ENCODE data around the gene PIGBOS1.

Gene PIGBOS1, protein sequence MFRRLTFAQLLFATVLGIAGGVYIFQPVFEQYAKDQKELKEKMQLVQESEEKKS

DNA sequence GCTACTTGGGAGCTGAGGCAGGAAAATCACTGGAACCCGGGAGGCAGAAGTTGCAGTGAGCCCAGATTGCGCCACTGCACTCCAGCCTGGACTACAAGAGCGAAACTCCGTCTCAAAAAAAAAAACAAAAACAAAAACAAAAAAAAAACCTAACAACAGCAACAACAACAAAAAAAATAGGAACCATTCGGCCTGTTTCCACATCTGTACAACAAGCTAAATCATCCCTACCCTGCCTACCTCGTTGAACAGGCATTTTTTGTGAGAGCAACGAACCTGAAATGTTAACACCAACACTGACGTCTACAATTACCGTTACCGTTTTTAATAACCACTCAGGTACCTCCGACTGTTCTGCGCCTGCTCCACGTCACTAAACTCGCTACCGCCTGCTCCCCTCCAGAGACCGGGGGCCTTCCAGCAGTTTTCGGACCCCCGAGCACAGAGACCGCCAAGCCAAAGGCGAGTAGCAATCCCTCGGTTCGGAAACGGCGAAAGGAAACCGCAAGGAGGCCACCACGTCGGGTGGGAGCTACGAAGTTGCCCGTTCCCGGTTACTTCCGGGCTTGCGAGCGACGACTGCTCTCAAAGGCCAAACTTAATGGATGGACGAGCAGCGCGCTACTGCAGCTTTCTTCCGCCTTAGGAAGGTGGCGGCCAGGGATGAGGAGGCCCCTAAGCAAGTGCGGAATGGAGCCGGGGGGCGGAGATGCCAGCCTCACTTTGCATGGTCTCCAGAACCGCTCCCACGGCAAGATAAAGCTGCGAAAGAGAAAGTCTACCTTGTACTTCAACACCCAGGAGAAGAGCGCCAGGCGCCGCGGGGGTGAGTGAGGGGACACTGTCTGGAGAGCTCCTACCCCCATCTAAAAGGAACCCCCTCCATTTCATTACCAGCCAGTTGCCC lies at the start of gene PIGBOS1, which contains the start of gene PIGB:
Gene PIGBOS1 (minus strand): TSS at position 536 of the 907 bp plus-strand sequence. CDS start 1,331 bp downstream, outside the sequence.
Gene PIGB (plus strand): TSS at position 635 of the 907 bp plus-strand sequence. CDS start 29 bp downstream, at position 664.
- Histone ChIP-seq H3K27me3 (ENCODE audit: insufficient read depth, low read depth, severe bottlenecking) (no peaks in the 10 kb centered on the region), H3K36me3 (peaks cover 5% of the 10 kb centered on the region; the same call in 1 of the 2 replicates), H3K9me3 (ENCODE audit: severe bottlenecking) (no peaks in the 10 kb centered on the region), H3K27ac (peak within 1 kb of the TSS; percentile 90), H3K4me3 (ENCODE audit: low read depth, low read length) (peak within 1 kb of the TSS; percentile 67)
- TF ChIP-seq, protein P1, sequence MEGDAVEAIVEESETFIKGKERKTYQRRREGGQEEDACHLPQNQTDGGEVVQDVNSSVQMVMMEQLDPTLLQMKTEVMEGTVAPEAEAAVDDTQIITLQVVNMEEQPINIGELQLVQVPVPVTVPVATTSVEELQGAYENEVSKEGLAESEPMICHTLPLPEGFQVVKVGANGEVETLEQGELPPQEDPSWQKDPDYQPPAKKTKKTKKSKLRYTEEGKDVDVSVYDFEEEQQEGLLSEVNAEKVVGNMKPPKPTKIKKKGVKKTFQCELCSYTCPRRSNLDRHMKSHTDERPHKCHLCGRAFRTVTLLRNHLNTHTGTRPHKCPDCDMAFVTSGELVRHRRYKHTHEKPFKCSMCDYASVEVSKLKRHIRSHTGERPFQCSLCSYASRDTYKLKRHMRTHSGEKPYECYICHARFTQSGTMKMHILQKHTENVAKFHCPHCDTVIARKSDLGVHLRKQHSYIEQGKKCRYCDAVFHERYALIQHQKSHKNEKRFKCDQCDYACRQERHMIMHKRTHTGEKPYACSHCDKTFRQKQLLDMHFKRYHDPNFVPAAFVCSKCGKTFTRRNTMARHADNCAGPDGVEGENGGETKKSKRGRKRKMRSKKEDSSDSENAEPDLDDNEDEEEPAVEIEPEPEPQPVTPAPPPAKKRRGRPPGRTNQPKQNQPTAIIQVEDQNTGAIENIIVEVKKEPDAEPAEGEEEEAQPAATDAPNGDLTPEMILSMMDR (IDR thresholded peaks at IDR 0.05; ENCODE audit: low read depth, low read length): 0 out of 2 replicates have a peak, but pooled peaks have one; percentile 19
- DNase-seq: peak; percentile 87

DNA sequence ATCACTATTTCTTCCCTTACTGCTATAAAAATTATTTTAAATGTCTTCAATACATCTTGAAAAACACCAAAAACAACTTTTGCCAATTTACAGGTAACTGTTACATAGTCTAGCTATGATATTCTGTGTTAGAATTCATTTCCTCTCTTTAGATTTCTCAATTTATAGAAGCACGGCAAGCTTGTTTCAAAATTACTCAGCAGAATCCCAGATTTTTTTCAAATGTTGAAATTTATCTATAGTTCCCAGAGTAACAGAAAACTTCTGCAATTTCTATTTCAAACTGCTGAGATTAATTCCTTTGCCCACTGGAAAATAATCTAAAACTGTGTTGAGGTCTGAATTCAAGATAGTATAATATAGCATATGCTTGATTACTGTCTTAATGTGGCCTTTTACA lies 48.1 kb upstream of the PIGBOS1 start:
- peaks cover 6% of the 10 kb centered on the region for H3K36me3 ChIP-seq
- H3K27me3 ChIP-seq (ENCODE audit: insufficient read depth, low read depth, severe bottlenecking): no peaks in the 10 kb centered on the region
- no peak overlapping the region for H3K27ac ChIP-seq
- no peak for DNase-seq
- TF ChIP-seq, protein P1 (IDR thresholded peaks at IDR 0.05; ENCODE audit: low read depth, low read length): no peak
- H3K4me3 ChIP-seq (ENCODE audit: low read depth, low read length): no peak overlapping the region
- H3K9me3 ChIP-seq (ENCODE audit: severe bottlenecking): no peaks in the 10 kb centered on the region

DNA sequence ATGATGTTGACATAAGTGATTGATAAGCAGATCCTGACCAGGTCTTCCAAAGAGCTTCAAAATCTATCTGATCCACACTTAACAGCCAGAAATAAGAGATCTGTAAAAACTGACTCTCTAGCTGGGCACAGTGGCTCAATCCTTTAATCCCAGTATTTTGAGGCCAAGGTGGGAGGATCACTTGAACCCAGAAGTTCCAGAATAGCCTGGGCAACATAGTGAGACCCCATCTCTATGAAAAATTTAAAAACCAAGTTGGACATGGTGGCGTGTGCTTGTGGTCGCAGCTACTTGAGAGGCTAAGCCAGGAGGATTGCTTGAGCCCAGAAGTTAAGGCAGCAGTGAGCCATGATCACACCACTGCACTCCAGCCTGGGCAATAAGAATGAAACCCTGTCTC lies 43.7 kb upstream of the PIGBOS1 start:
- Histone ChIP-seq H3K4me3 (ENCODE audit: low read depth, low read length) (no peak overlapping the region), H3K27ac (no peak overlapping the region), H3K27me3 (ENCODE audit: insufficient read depth, low read depth, severe bottlenecking) (no peaks in the 10 kb centered on the region), H3K36me3 (no peaks in the 10 kb centered on the region), H3K9me3 (ENCODE audit: severe bottlenecking) (no peaks in the 10 kb centered on the region)
- DNase-seq: no peak
- TF ChIP-seq, protein P1 (IDR thresholded peaks at IDR 0.05; ENCODE audit: low read depth, low read length): no peak

DNA sequence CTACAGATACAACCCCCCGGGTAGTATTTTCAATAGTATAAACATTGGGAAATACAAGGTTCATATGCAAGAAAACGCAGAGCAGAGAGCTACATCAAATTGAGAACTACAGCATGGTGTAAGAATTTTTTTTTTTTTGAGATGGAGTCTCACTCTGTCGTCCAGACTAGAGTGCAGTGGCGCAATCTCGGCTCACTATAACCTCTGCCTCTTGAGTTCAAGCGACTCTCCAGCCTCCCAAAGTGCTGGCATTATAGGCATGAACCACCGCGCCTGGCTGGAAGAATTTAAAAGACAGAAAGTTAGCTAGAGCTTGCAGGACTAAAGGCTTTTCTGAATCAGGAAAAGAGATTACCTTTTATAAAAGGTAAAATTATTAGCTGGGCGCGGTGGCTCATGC lies 42.1 kb upstream of the PIGBOS1 start:
- TF ChIP-seq, protein P1 (IDR thresholded peaks at IDR 0.05; ENCODE audit: low read depth, low read length): no peak
- Histone ChIP-seq H3K9me3 (ENCODE audit: severe bottlenecking) (no peaks in the 10 kb centered on the region), H3K4me3 (ENCODE audit: low read depth, low read length) (no peak overlapping the region), H3K36me3 (no peaks in the 10 kb centered on the region), H3K27me3 (ENCODE audit: insufficient read depth, low read depth, severe bottlenecking) (no peaks in the 10 kb centered on the region), H3K27ac (no peak overlapping the region)
- DNase-seq: no peak

DNA sequence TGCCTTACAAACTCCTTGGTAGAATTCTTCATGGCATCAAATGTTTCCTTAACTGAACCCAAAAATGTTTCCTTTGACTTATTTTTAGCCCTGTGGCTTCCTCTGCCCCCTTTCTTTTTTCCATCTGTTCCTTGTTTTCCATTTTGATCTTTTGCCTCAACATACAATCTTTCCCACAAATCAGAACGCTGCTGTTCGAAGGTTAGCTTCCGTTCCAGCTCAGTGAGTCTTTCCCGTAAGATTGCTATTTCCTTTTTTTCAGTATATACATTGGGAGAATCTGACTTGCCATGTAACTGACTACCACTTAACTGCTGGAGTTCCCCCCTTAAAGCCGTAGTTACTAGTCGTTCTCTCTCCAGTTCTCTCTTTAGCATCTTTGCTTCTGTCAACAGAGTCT lies 41.3 kb upstream of the PIGBOS1 start:
- Histone ChIP-seq H3K27me3 (ENCODE audit: insufficient read depth, low read depth, severe bottlenecking) (no peaks in the 10 kb centered on the region), H3K9me3 (ENCODE audit: severe bottlenecking) (no peaks in the 10 kb centered on the region), H3K27ac (no peak overlapping the region), H3K4me3 (ENCODE audit: low read depth, low read length) (no peak overlapping the region), H3K36me3 (no peaks in the 10 kb centered on the region)
- TF ChIP-seq, protein P1 (IDR thresholded peaks at IDR 0.05; ENCODE audit: low read depth, low read length): no peak
- no peak for DNase-seq
